NOMO-1 treated with DMSO at 0.1 percent for 48 hours (cell line): ENCODE results near the gene SOHLH1.

Experiments
- DNase-seq: peaks from one replicate; lab custom pipeline; 2025; ENCODE audit not compliant: unreplicated experiment; lab: John Stamatoyannopoulos, UW

Gene SOHLH1

DNA sequence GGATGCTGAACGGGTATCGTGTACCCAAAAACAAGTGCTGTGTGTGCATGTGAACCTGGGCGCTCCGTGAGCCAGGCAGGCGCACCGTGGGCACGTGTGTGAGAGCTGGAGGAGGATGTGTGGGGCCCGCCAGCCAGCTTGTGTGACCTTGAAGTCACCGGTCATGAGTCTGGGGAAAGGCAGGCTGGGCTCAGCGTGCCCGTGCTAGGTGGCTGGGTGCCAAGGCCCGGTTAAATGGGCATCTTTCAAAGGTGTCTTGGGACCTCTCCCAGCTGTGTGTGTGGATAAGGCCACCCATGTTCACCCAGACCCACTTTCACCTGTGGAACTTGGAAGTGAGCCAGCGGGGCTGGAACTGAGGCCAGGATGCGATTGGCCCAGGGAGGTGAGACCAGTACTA, 6.1 kb upstream of the SOHLH1 start:
- DNase-seq, result no peak

DNA sequence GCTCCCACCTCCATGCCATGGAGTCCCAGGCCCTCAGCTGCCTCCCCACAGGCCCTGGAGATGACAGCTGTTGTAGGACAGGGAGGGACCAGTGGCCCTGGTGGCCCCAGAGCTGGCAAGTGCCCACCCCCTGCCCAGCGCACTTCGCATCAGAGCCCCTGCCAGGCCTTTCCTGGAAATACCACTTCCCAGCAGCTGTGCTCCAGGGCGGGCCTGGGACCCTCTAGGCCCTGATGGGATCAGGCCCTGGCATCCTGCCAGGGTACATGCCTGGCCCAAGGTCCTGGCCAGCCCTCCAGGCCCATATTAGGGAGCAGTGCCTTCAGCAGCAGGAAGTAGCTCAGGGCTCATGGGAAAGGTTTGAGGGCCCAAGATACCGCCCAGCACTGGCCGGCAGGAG, 5.2 kb upstream of the SOHLH1 start:
- DNase-seq, result no peak

DNA sequence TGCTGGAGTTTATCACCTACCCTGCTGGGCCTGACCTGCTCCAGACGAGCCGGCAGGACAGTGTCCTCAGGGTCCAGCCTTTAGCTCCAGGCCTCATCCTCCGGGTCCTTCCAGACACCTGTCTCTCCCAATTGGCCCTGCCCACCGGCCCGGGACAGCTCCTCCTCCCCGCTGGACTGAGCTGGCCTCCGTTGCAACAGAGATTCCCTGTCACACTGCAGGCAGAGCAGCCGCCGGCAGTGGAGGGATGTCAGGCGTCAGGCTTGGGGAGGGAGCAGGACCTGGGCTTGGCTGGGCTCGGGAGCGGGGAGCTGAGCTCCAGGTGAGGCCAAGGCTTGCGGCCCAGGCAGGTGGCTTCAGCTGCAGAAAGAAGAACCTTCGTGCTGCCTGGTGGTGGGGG, 4.4 kb upstream of the SOHLH1 start:
- DNase-seq, result no peak

DNA sequence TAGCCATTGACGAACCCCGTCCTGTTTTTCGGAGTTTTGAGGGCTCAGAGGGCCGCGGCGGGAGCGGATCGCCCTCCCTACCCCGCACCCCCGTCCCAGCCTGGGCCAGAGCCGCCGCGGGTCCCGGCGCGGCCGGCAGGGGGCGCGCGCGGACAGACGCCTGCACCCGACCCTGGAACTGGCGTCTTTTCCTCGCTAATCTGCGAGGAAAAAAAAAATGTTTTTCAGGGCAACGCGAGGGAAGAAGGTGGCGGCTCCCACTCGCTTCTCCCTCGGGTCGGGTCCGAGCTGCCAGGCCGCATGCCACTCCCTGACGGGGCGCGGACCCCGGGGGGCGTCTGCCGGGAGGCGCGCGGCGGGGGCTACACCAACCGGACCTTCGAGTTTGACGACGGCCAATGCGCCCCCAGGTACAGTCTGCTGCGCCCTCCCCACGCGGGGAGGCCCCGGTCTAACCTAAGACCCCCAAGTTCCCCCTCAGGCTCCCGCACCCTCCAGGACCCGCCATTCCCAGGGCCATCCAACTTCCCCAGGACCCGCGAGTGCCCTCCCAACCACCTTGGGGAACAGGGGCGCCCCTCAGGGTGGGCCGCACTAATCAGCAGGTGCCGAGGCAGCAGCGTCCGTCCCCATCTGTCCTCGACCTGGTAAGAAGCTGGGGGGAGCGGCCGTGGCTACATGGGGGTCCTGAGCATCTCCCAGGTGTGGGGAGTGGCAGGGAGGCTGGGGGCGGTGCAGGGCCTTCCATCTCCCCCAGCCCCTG, 2.9 kb upstream of the SOHLH1 start, which contains the start of gene KCNT1:
Gene KCNT1, plus strand, starts transcription at position 227 of the 763 bp plus-strand sequence. Its CDS starts 74 bp downstream, at position 301.
- peak; percentile 47 for DNase-seq

DNA sequence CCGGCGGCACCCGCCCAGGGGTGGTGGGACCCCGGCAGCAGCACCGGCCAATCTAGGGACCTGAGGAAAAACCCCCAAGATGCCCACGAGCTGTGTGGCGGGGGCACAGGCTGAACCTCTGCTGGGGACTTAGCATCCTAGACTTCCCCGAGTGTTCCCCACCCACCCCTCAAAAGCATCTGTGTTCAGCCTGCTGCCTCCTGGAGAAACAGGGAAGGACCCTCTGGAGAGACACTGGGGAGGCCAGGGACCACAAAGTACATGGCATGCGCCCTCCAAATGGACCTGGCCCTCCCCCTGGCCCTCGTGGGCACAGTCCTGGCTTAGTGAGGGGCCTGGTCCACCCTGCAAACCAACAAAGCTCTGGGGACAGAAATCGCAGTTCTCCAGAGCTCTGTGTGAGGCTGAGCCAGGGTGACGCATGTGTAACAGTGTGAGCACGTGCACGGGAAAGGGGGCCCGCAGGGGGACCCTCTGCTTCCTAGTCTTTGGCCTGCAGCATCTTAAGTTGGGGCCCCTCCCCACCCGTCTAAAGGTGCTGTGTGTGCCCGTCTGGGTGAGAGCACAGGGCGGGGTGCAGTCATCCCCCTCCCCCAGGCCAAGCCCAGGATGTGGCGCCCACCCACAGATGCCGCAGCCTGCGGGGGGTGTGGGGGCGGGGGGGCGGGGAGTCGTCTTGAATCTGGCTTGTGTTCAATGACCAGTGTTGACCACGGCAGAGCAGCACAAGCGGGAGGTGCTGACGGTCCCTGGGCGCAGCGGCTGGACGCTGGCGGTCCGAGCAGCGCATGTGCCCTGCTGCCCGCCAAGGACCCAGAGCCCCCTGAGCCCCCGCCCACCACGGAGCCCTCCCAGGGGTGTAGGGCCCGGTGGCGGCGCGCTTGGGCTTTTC, 2.0 kb upstream of the SOHLH1 start:
- no peak for DNase-seq

DNA sequence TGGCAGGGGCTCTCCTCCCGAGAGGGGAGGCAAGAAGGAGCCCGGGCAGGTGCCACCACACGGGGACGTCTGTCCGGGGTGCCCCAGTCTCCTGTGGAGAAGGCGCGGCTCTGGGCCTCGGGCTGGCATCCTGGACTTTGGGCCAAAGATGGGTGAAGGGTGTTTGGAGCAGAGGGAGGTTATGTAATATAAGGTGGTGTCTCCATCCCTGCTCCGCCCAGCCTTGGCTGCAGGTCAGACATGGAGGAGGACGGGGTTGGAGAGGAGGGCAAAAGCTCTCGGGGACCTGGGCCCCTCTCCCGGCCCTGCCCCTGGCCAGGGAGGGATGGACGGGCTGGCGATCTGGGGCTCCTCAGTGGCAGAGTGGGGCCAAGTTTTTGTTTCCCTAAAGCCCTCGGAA, 1.2 kb upstream of the SOHLH1 start:
- DNase-seq, result no peak

DNA sequence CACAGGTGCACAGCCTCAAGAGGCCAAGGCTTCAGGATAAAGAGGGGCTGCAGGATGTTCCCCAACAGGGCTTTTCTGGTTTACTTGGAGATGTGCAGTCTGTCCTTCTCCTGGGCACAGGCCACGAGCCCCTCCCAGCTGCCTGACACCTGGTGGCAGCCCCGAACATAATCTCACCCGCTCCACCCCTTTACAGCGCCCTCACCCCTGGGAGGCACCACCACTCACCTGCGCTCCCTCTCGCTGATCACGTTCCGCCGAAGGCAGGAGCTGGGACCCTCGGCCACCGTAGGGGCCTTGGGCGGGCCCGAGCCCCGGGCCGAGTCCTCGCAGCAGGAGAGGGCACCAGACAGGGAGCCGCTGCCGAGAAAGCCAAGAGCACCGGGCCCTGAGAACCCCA, 514 bp downstream of the SOHLH1 start:
- no peak for DNase-seq

DNA sequence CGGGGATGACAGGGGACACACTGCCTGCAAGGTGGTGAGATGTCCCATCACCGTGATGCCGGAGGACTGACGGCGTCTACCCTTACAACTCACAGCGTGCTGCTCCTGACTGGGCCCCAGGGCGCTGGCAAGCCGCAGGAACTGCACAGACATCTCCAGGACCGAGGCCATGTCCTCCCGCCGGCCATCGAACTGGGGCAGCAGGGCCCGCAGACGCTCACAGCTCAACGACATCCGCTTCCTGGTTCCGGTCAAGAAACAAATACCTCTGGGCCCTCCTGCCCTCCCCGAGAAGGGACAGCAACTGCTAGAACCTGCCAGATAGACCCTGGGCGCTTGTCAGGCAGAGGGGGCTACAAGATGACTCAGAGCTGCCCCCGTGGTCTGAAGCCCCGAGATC, 1.0 kb downstream of the SOHLH1 start:
- DNase-seq, result no peak

DNA sequence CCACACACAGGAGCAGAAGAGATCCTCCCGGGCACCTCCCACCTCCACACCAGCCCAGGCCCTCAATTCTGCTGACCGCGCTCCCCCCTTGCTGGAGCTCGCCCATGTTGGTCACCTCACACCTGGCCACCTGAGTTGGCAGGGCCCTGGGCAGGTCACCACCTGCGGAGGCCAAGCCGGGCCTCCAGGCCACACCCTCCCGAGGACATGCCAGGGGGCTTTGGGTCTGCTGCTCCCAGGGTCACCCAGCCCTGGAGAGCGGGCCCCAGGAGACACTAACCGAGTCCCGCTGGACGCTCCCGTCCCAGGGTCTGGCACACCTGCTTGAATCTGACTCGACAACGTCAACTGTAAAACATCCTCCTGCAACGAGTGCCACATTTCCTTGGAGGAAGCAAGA, 2.1 kb downstream of the SOHLH1 start:
- no peak for DNase-seq

DNA sequence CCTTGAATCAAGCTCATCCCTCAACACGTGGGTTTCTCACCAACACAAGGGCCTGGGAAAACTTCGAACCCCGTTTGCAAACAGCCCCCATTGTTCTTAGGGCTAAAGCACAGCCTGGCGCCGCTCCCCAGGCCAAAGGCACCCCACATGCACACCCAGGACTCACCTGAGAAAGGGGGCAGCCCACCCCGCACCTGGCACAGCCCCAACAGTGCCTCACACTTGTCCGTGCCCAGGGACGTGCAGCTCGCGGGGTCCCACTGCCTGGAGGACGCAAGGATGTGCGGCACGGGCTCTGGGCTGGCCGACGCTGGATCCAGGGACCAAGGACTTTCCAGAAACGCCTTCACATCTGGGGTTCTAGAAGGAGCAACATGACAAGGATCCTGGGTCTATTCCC, 2.8 kb downstream of the SOHLH1 start:
- no peak for DNase-seq

DNA sequence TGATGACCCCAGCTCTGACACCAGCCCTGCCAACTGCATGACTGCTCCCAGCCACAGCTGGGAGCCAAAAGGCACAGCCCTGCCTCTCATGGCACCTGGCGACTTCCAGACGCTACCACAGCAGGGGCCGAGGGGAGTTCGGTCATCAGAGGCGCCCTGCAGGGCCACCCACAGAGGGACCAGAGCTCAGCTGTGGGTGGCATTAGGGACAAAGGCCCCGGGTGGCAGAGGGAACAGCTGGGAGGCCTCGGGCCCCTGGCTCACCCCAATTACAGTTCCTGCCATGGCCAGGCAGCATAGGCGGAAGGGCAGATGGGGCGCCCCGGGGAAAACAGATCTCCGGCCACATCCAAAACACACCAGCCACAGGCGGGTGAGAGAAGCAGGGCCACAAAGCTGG, 3.6 kb downstream of the SOHLH1 start:
- DNase-seq, result no peak

DNA sequence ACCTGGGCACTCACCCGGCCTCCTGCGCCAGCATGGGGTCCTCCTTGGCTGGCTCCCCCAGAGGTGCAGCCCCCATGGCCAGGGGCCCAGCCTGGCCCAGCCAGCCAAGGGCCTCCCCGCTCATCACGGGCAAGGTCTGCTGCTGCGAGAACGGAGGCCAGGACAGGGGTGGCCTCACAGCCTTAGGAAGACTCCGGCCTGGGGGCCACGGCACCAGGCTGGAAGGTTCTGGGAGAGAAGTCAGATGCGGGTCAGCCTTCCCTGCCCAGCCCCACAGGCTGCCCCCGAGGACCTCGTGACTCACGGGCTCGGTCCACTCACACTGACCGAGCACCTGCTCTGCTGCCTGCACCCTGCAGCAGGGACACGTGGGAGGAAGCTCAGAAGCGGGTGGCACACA, 4.2 kb downstream of the SOHLH1 start:
- no peak for DNase-seq

DNA sequence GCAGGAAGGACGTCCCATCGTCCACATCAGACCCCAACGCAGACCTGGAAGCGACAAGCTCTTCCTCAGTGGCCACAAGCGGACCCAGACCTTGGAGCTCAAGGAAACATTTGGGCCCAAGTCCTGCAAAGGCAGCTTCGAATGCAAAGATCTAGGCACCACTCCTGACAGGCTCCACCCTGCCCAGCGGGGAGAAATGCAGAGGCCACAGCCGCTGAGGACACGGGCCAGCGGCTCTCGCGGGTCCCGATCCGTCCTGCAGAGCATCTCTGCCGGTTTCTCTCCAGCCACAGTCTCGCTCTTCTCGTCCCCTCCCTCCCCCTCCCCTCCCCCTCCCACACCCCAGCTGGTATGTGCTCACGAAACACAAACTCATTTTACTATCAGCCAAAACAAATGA, 4.9 kb downstream of the SOHLH1 start:
- no peak for DNase-seq

DNA sequence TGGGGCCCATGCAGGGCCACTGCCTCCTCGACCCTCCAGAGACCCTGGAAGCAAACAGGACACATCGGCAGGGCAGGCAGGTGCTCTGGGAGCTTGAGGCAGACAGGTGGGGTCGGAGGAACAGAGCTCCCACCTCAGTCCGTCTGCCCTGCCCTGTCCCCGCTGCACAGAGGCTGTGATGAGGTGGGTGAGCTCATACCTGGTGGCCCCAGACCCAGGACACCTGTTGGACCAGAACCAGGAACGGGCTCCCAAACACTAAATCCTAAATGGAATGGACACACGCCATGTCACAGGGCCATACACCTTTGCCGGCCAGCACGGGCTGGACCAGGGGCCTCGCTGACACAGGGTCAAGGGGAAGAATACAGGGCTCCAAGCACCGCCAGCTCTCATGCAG, 5.5 kb downstream of the SOHLH1 start:
- no peak for DNase-seq

DNA sequence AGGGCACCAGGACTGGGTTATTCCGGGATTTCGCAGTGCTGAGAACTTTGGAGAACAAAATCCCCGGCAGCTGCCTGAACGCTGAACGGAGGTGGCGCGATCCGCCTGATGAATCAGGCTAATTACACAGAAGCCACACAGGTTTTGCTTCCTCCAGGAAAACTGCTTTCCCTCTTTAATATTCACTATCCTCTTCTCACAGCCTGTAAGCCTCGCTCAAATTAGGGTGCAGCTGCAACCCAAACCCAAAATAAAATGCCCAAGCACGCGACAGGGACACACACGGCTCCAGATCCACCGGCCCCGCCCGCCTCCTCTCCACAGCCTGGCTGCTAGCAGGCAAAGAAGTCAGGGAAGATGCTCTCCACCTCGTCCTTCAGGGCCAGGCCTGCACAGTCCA, 6.0 kb downstream of the SOHLH1 start:
- DNase-seq, result no peak

DNA sequence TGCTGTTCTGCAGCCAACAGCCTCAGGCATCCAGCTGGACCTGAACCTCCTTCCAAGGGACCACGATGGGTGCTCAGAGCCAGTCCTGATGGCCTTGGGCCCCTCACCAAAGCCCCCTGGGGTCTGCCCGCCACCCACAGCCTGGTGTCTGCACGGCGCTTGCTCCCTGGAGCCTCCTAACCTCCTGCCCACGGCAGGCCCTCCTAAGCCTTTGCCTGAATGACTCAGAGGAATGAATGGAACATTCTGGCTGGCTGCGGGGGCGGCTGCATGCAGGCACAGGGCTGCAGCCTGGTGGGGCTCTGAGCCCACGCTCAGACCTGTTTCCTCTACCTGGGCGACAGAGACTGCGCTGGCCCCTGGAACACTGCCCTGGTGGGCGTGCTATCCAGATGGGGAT, 6.9 kb downstream of the SOHLH1 start:
- no peak for DNase-seq

DNA sequence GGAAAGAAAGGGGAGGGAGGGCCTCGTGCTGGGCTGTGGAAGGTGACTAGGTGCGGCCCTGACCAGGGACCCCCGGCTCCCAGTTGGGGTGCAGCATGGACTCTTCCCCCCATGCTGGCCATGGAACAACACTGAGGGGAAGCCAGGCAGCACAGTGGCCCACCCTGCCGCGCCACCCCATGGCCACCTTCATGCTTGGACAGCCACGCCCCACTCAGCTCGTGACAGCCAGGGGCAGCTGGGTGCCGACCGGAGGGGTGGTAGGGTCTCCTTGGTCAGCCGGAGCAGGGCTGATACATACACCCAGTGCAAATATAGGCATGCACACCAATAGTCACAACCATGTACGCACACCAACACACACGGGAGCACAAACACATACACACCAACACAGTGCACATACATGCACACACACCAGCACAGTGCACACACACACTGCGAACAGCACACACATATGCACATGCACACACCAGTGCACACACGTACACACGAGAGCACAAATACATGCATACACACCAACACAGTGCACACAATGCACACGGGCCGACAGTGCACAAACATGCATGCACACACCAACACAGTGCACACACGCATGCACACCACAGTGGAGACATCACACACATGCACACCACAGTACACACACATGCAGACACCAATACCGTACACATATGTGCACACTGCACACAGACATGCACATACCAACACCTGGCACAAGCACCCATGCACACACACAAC, 8.3 kb downstream of the SOHLH1 start:
- DNase-seq, result no peak

DNA sequence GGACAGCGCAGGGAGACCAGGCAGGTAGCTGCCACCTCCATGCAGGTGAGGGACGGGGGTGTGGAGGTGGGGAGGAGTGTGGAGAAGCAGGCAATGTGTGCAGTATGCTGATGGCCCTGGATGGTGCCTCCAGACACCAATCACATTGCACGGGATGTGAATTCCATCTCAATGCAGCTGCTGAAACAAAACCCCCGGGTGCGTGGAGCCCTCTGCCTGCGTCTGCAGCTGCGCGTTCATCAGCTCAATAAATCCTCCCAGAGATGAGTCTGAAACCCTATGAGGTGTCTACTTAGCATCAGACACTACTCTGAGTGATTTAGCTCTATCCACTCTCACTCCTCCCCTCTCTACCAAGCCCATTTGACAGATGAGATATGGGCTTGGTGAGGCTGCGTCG, 10.3 kb downstream of the SOHLH1 start:
- no peak for DNase-seq

DNA sequence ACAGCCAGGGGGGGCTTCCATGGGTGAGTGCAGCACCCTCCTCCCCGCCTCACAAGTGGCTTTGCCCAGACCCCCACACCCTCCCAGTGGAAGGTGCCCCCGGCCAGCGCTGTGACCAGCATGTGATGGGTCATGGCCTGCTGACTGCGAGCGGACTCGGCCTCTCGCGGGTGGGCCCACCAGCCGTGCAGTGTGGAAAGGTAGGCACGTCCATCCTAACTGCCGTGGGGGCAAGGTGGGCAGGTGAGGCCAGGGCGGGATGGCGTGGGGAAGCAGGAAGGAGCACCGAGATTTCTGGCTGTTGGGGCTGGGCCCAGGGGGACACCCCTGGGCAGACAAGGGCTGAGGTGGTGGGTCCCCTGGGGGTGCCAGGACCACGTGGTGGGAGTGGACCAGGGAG, 12.1 kb downstream of the SOHLH1 start:
- no peak for DNase-seq

DNA sequence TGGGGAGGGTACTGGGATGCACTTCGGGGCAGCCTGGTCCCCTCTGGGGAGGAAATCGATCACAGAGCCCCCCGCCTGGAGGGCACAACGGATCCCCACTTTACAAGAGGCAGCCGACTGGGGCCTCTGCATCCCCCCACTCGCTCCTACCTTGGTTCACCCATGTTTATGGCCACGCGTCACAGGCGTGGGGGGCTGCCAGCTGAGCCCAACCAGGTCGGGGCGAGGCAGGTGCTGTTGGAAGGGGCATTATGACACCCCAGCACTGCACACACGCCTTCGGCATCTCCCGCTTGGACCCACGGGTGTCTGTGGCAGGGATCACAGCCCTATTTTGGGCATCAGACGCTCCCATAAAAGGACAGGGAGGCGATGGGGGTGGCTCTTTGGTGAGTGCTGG, 14.6 kb downstream of the SOHLH1 start:
- DNase-seq, result no peak

DNA sequence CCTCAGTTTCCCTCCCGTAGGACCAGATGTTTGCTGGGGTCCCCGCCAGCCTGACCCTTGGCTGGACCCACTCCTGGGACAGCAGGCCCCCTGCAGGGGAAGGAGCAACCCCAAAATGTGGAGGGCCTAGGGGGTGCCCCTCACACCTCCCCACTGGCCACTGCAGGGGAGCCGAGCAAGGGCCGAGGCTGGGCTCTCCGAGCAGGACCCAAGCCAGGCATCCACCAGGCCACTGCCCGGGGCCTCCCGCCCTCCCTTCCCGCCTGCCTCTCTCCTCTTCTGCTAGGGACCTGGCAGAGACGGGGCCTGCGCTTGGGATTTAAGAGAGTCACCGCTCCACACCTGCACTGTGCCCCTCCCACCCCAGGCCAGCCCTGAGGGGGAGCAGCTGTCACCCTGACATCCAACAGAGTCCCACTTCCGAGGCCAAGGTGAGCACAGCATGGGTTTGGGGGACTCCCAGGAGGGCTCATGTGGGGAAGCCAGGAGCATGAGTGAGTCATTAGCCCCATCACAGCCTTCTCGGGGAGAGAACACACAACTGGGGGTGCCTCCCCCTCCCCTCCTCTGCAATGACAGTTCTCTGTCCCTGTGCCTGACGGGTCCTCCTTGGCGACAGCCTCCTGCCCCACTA, 15.8 kb downstream of the SOHLH1 start:
- DNase-seq, result no peak
